ENCODE data around the gene OBI1.

DNA sequence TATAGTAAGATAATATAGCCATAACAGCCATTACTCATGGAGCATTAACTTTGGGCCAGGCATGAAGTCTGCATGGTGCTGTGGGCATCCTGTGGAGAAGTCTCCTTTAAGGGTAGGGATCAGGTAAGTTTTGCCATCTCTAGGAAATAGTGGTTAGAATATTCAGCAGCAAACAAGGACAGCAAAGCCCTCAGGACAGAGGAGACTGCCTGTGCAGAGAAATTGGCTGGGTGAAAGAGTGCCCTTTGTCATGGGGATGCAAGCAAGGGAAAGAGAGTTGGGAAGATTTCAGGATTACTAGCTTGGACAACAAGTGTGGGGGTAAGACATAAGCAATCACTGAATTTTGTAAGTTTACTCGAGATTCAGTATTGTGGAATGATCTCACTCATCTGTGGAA lies 15.7 kb upstream of the OBI1 start:
- TF ChIP-seq POLR2A (IDR thresholded peaks at IDR 0.05; ENCODE audit: low read length) (no peak), GATA1 (IDR thresholded peaks at IDR 0.05; ENCODE audit: low read depth, low read length) (no peak)

Data from erythroblast (primary cell).